ENCODE measurements around the gene CTIF. TPM values are rescaled to one million over a fixed set of nuclear protein-coding genes. Genes with fewer than 3 reads are reported as not detected.

CTIF gene
- total RNA-seq, 1 donor, result 86.4 TPM

- H3K4me3 ChIP-seq (ENCODE audit: low read depth, low read length), result no peak overlapping the region
- TF ChIP-seq CTCF (IDR thresholded peaks at IDR 0.05; ENCODE audit: insufficient read depth, low read depth, low read length), result no peak
- DNase-seq (ENCODE audit: low read depth), result no peak
Observed at GRCh38 chr18:48847807-48848486, 309.1 kb downstream of the CTIF start.

- TF ChIP-seq CTCF (IDR thresholded peaks at IDR 0.05; ENCODE audit: insufficient read depth, low read depth, low read length), result no peak
- H3K4me3 ChIP-seq (ENCODE audit: low read depth, low read length), result no peak overlapping the region
- DNase-seq (ENCODE audit: low read depth), result no peak
Observed at GRCh38 chr18:48848641-48849143, 309.9 kb downstream of the CTIF start.

- peak; percentile 90 for DNase-seq (ENCODE audit: low read depth)
Observed at GRCh38 chr18:48850822-48851598, 312.2 kb downstream of the CTIF start.

GRCh38 chr18:48851599-48851960 lies 312.7 kb downstream of the CTIF start:
- DNase-seq (ENCODE audit: low read depth), result no peak
- TF ChIP-seq CTCF (IDR thresholded peaks at IDR 0.05; ENCODE audit: insufficient read depth, low read depth, low read length), result no peak

More at GRCh38 chr18:48850822-48851598, 312.2 kb downstream of the CTIF start:
- no peak for TF ChIP-seq CTCF (IDR thresholded peaks at IDR 0.05; ENCODE audit: insufficient read depth, low read depth, low read length)
- no peak overlapping the region for H3K4me3 ChIP-seq (ENCODE audit: low read depth, low read length)

GRCh38 chr18:48852292-48852691 lies 313.5 kb downstream of the CTIF start:
- TF ChIP-seq CTCF (IDR thresholded peaks at IDR 0.05; ENCODE audit: insufficient read depth, low read depth, low read length), result no peak
- DNase-seq (ENCODE audit: low read depth), result no peak
- no peak overlapping the region for H3K4me3 ChIP-seq (ENCODE audit: low read depth, low read length)

More at GRCh38 chr18:48851599-48851960, 312.7 kb downstream of the CTIF start:
- H3K4me3 ChIP-seq (ENCODE audit: low read depth, low read length), result no peak overlapping the region

- TF ChIP-seq CTCF (IDR thresholded peaks at IDR 0.05; ENCODE audit: insufficient read depth, low read depth, low read length), result no peak
- DNase-seq (ENCODE audit: low read depth), result no peak
Observed at GRCh38 chr18:48852794-48853193, 314.0 kb downstream of the CTIF start.

More at GRCh38 chr18:48852794-48853193, 314.0 kb downstream of the CTIF start:
- no peak overlapping the region for H3K4me3 ChIP-seq (ENCODE audit: low read depth, low read length)

Data from fibroblast of villous mesenchyme (primary cell).